T-helper 1 cell treated with Interleukin-12 subunit alpha and Interleukin-12 subunit beta and Interleukin-4 antibody, amounts not matched to agents 30 μg/mL and 1 μg/mL, for 36 hours (primary cell): ENCODE results near the gene NOM1.

ENCODE experiments used
- H3K27ac Mint-ChIP-seq: one replicate; pipeline ENCODE4 v1.8.0; 2021; ENCODE audit warnings: mild to moderate bottlenecking, mixed read lengths
- H3K27me3 Mint-ChIP-seq: one replicate; pipeline ENCODE4 v1.8.0; 2021; ENCODE audit warnings: low read depth, mixed read lengths
- H3K36me3 Mint-ChIP-seq: one replicate; pipeline ENCODE4 v1.8.0; 2021; ENCODE audit warnings: low read depth, mixed read lengths
- H3K4me1 Mint-ChIP-seq: one replicate; pipeline ENCODE4 v1.8.0; 2021; ENCODE audit warnings: low read depth, mixed read lengths
- H3K4me3 Mint-ChIP-seq: one replicate; pipeline ENCODE4 v1.8.0; 2021; ENCODE audit warnings: mild to moderate bottlenecking, moderate library complexity, mixed read lengths
- H3K9me3 Mint-ChIP-seq: one replicate; pipeline ENCODE4 v1.8.0; 2021; ENCODE audit warnings: mixed read lengths

The NOM1 gene

DNA sequence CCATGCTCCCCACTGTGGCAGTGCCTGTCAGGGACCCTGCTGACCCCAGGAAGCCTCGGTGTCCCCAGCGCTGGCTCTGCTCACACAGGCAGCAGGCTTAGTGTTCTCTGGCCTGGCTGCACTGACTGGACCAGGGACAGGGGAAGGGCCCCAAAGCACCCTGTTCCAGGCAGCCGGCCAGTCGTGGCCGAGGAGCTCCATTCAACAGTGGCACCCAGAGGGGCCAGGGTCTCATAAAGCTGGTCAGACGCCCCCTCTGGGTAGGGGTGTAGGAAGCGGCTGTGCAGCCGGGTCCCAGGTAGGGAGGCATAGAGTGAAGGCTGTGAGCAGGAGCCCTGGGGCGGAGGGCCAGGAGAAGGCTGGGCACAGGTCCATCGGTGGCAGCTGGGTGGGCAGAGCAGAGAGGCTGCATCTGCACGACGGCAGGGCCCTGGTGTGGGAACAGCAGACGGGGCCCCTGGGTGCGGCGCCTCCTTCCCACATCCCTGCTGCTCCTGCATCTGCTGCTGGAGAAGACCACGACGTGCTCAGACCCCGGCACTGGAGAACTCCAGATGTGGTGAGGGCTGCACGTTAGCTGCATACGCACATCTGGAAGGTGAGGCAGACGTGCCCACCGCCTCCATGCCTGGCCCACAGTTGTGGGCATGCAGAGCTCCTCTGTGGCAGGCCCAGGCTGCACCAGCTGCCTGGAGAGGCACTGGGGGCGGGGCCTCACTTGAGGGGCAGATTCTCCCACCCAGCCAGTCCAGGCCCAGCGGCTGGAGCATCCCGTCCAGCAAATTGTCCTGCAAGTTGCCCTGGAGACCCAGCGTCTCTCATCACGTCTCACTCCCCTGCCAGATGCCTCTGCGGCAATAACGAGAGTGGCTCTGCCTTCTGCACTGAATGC is 35.8 kb downstream of the NOM1 start:
- Mint-ChIP-seq H3K9me3 (no peaks in the 10 kb centered on the region), H3K36me3 (peaks cover 4% of the 10 kb centered on the region), H3K4me3 (no peak overlapping the region), H3K27me3 (no peaks in the 10 kb centered on the region), H3K4me1 (no peaks in the 10 kb centered on the region), H3K27ac (no peak overlapping the region)

DNA sequence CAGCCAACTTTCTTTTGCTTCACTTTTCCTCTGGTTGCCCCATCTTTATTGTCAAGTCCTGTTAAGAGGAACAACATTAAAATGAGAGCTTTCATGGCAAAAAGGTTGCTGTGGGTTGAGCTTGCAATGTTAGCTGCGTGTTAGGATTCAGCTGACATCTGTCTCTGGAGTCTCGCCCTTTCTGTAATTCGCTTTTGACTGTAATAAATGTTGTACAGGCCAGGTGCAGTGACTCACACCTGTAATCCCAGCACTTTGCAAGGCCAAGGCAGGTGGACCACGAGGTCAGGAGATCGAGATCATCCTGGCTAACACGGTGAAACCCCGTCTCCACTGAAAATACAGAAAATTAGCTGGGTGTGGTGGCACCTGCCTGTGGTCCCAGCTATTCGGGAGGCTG is 36.9 kb downstream of the NOM1 start:
- Mint-ChIP-seq H3K27ac (no peak overlapping the region), H3K27me3 (no peaks in the 10 kb centered on the region), H3K9me3 (no peaks in the 10 kb centered on the region), H3K36me3 (peaks cover 4% of the 10 kb centered on the region), H3K4me3 (no peak overlapping the region), H3K4me1 (no peaks in the 10 kb centered on the region)

DNA sequence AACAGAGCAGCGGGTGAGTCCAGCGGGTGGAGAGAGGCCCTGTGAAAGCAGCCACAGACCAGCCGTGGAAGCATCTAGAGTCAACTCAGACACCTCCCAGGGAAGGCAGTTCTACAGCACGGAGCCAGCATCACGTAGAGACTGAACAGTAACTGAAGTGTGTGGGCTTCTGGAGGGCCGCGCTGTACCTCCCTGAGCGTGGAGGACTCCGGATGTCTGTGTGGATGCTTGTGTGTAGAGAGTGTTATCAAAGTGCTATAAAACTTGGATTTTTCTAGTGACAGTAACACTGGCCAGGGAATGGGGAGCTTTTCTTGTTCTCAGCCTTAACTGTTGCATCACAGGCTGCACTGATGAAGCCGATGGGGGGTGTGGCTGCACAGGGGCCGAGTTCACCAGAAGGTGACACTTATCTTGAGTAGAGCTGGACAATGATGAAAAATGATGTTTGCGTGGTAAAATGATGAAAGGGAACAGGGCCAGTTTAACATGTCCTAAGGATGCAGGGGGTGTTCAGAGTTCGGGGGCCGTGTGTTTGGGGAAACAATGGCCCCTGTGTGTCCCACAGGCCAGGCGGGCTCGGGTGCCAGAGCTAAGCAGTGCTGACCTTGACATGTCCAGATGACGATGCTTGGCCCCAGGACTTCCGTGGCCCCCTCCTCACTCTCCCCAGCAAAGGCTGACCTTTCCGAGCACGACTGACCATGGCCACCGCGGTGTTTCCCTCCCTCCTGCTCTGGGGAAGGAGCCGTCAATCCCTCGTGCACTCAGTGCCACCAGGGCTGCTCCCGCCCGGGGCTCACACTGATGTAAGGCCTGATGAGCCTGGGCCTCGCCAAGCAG is 39.1 kb downstream of the NOM1 start:
- H3K27me3 Mint-ChIP-seq, result peaks cover 2% of the 10 kb centered on the region
- no peaks in the 10 kb centered on the region for H3K36me3 Mint-ChIP-seq
- no peaks in the 10 kb centered on the region for H3K9me3 Mint-ChIP-seq
- no peak overlapping the region for H3K4me3 Mint-ChIP-seq
- H3K4me1 Mint-ChIP-seq, result no peaks in the 10 kb centered on the region
- no peak overlapping the region for H3K27ac Mint-ChIP-seq

DNA sequence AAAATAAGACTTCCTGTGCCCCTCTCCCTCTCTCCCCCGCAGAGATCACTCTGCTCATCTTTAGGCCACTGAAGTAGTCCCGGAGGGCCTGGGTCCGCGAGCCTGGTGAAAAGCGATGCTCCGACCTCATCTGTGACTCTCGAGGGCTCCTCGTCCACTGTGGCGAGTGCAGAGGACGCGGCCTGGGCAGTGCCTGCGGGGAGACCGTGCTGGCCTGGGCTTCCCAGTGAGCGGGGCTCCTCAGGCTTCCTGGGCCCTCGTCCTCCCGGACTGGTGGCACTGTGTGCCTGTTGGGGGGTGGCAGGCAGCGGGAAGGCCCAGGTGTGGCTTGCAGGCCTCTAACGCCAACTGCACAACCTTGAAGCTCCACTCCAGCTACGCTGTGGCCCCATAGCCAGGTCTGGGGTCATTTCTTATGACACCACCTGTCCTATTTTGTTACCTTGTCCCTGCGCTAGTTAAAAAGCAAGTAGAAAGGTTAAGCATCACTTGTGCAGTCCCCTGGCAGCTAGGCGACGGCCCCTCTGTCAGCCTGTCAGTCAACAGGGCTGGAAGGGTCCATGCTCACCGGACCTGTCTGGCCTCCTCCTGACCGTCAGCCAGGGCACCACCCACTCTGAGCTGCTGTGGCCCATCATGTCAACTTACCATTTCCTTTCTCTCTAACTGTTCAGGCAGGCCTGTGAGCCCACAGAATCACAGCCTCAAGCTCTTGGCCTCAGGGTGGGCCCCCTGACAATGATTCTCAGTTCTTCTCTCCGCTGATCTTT is 40.4 kb downstream of the NOM1 start:
- Mint-ChIP-seq H3K36me3 (no peaks in the 10 kb centered on the region), H3K9me3 (no peaks in the 10 kb centered on the region), H3K4me1 (no peaks in the 10 kb centered on the region), H3K4me3 (no peak overlapping the region), H3K27me3 (peaks cover 9% of the 10 kb centered on the region), H3K27ac (no peak overlapping the region)

DNA sequence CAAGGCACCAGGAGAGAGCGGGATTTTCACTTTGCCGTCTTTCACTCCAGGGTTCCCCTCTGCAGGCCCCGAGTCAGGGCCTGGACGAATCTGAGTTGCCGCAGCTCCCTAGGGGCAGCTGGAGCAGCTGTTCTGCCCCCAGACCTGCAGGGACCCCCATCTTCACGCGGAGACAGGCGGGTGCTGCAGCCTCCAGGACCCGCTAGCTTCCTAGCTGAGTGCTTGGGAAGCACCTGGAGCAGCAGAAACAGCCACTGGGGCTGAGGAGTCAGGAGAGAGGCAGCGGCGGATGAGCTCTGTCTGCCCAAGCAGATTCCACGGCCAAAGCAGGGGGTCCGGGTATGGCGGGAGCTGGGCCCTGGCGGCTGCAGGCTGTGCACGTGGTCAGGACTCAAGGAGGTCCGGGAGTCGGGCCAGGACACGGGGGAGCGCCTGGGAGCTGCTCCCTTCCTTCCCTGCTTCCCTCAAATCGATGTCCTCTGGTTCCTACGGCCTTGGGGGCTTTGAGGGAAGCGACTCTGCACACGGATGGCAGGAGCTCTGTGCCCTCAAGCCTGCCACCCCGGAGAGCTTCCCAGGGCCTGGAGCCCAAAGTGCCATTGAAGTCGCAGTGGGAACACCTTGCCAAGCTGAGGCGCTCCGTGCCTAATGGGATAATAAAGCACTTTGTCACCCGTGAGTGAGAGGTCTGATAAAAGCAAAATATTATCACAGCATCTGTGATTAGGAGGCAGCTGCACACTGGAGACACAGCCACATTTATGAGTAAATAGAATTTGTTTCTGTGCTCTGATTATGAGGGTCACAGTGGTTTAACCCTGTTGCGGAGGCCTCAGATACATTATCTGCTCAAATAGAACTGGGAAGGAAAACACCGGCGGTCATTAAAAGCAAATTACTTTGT is 43.8 kb downstream of the NOM1 start:
- Mint-ChIP-seq H3K27ac (no peak overlapping the region), H3K36me3 (no peaks in the 10 kb centered on the region), H3K4me1 (no peaks in the 10 kb centered on the region), H3K27me3 (peaks cover 31% of the 10 kb centered on the region), H3K4me3 (no peak overlapping the region), H3K9me3 (no peaks in the 10 kb centered on the region)

DNA sequence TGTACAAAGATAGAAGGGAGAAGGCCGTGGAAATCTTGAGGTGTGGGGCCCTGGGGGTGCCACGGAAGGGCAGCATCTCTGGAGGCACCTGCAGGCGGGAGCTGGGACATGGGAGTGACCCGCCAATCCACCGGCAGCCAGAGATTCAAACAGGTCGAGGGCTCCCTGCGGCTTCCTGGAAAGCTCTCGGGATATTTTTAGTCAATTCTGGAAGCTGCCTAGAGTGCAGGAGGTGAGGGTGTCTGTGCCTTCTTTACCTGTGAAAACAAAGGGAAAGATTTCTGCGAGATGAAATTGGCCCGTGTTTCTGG is 44.4 kb downstream of the NOM1 start:
- no peak overlapping the region for H3K4me3 Mint-ChIP-seq
- H3K27ac Mint-ChIP-seq, result no peak overlapping the region

DNA sequence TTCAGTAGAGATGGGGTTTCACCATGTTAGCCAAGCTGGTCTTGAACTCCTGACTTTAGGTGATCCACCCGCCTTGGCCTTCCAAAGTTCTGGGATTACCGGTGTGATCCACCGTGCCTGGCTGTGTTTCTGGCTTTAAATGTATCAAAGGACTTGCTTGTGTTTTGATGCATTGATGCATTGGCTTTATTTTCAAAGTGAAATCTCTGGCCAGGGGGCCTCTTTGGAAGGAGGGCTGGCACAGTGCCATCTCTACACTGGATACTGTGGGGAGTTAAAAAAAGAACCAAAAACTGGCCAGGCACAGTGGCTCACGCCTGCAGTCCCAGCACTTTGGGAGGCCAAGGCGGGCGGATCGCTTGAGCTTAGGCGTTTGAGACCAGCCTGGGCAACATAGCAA is 44.9 kb downstream of the NOM1 start:
- H3K27ac Mint-ChIP-seq, result no peak overlapping the region
- H3K27me3 Mint-ChIP-seq, result peaks cover 42% of the 10 kb centered on the region
- H3K4me3 Mint-ChIP-seq, result no peak overlapping the region
- no peaks in the 10 kb centered on the region for H3K36me3 Mint-ChIP-seq
- H3K4me1 Mint-ChIP-seq, result no peaks in the 10 kb centered on the region
- H3K9me3 Mint-ChIP-seq, result no peaks in the 10 kb centered on the region

More for the DNA sequence above, 44.4 kb downstream of the NOM1 start:
- Mint-ChIP-seq H3K4me1 (no peaks in the 10 kb centered on the region), H3K36me3 (no peaks in the 10 kb centered on the region), H3K9me3 (no peaks in the 10 kb centered on the region), H3K27me3 (peaks cover 37% of the 10 kb centered on the region)

DNA sequence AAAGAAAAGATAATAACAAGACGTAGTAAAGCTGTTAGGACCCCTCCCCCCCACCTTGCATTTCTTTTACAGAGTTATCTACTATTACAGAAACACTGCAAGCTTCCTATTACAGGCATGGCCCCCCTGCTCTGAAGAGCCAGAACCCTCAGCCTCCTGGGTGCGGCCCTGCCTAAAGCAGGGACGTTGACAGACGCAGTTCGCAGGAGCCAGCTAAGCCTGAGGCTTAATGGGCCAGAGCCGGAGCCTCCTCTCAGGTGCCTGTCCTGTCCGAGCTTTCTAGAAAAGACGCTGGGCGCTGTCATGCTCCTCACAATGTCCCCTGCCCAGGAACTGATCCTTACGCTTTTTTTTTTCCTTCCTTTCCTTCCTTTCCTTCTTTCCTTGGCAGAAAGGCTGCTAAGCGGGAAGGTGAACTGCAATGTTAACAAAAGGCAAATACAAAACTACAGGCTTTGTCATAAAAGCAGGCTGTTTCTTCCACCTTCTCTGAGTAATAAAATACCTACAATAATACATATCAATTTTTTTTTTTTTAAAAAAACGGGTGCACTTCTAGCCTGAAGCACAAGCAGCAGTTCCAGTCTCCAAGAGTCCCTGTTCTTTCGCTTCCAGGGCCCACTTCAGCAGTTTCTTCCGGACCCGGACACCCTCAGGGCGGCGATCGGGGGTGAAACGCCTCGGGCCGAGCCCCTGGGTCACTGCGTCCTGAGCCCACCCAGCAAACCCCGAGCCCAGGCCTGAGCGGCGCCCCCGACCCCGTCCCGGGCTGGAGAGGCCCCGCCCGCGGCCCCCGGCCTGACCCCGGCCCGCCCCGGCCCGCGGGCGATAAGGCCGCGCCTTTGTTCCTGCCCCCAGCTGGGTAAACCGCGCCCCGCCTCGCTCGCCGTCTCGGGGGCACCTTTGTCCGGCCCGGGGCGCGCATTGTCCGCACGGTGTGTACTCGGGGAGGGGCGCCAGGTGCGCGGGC is 49.8 kb downstream of the NOM1 start:
- H3K9me3 Mint-ChIP-seq, result no peaks in the 10 kb centered on the region
- H3K36me3 Mint-ChIP-seq, result peaks cover 4% of the 10 kb centered on the region
- H3K4me1 Mint-ChIP-seq, result peaks cover 4% of the 10 kb centered on the region
- no peak overlapping the region for H3K4me3 Mint-ChIP-seq
- H3K27me3 Mint-ChIP-seq, result peaks cover 72% of the 10 kb centered on the region
- no peak overlapping the region for H3K27ac Mint-ChIP-seq

DNA sequence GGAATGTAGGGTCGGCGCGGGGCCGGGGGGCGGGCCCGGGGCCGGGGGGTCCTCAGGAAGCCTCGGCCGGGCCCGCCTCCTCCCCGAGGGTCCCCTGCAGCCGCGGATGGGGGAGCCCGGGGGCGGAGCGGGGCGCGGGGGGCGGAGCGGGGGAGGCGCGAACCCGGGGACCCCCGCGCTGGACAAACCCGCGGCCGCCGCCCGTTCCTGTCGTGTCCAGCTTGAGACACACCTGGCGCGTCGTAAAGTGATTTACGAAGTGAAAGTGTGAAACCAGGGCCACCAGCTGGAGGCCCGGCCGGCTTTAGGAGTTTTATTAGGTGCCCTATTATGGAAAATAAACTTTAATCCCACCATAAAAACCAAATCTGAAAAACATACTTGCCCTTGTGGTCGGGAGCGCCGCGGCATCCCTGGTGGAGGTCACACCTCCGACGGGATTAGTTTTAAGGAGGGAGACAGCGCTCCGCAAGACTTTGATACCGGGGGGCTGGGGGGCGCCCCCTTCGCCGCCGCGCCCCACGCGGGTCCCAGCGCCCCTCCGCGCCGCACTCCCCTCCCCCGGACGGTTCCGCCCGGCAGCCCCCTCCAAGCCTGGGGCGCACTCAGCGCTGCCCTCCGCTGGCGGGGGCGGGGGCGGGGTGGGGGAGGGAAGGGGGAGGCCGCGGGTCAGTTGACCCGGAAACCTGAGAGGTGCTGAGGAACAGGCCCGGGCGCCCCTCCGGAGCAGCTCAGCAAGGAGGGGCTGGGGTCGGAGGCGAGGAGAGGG is 50.6 kb downstream of the NOM1 start:
- Mint-ChIP-seq H3K27me3 (peaks cover 81% of the 10 kb centered on the region), H3K4me1 (peaks cover 11% of the 10 kb centered on the region), H3K27ac (no peak overlapping the region), H3K36me3 (peaks cover 6% of the 10 kb centered on the region), H3K4me3 (peak overlapping the region; percentile 52), H3K9me3 (no peaks in the 10 kb centered on the region)

DNA sequence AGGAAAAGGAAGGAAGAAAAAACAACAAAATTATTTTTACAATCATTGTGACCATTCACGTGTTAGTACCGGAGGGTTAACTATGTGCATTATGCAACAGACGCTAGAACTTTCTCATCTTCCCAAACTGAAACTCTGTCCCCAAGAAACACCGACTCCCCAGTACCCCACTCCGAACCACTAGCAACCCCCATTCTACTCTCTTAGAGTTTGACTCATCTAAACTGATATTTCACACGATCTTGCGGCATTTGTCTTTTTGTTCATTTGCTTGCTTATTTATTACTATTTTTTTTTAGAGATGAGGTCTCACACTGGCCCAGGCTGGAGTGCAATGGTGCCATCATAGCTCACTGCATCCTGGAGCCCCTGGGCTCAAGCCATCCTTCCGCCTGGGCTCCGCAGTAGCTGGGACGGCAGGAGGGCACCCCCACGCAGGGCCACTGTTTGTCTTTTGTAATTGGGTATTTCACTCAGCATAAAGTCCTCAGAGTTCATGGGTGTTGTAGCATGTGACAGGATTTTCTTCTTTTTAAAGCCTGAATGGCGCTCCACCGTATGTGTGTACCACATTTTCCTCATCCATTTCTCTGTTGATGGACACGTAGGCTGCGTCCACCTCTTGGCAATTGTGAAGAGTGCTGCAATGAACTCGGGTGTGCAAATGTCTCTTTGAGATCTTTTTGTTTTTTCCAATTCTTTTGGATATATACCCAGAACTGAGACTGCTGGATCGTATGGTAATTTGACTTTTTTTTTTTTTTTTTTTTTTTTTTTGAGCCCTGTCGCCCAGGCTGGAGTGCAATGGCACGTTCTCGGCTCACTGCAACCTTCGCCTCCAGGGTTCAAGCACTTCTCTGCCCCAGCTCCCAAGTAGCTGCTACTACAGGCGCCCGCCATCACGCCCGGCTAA is 51.5 kb downstream of the NOM1 start:
- peaks cover 6% of the 10 kb centered on the region for H3K36me3 Mint-ChIP-seq
- no peak overlapping the region for H3K27ac Mint-ChIP-seq

DNA sequence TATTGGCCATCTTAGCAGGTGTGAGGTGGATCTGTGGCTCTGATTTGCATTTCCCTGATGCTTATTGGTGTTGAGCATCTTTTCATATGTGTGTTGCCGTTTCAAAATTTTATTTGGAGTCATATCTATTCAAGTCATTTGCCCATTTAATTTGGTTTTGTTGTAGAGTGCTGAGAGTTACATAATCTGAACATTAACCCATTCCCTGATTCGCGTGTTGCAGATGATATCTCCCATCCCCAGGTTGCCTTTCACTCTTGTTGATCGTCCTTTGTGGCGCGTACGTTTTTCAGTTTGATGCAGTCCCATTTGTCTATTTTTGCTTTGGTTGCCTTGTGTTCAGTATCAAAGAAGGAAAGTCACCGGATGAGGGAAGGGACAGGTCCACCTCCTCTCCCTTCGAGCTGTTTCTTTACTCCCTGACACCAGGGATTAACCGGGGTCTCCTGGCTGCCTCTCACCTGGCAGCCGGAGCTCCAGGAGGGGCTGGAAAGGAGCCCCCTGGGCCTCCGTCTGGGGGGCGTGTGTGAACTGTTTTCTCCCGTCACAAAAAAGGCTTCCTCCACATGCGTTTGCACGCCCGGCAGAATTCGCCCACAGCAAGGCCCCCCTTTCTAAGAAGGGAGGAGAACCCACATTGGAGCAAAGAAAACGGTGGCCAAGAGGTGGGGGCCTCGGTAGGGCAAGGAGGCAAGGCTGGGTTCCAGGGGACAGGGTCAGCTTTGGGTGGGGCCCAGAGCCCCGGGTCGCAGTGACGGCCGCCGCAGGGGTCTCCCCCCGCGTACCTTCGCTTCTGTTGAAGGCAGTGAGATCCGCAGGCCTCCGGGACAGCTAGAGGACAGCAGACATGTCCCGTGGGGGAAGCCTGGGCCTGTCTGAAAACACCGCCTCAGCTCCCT is 52.7 kb downstream of the NOM1 start:
- peak overlapping the region; percentile 61 for H3K27ac Mint-ChIP-seq
- H3K9me3 Mint-ChIP-seq, result no peaks in the 10 kb centered on the region
- H3K4me1 Mint-ChIP-seq, result peaks cover 11% of the 10 kb centered on the region
- no peak overlapping the region for H3K4me3 Mint-ChIP-seq
- H3K27me3 Mint-ChIP-seq, result peaks cover 84% of the 10 kb centered on the region
- peaks cover 6% of the 10 kb centered on the region for H3K36me3 Mint-ChIP-seq

More for the DNA sequence above, 51.5 kb downstream of the NOM1 start:
- Mint-ChIP-seq H3K4me3 (peak overlapping the region; percentile 39), H3K4me1 (peaks cover 11% of the 10 kb centered on the region), H3K9me3 (no peaks in the 10 kb centered on the region), H3K27me3 (peaks cover 85% of the 10 kb centered on the region)
